Measurements from ENCODE around the gene TAF1C.

GRCh38 chr16:84181144-84181915 is 5.5 kb downstream of the TAF1C start:
- no peak for TF ChIP-seq CTCF (IDR thresholded peaks at IDR 0.05; ENCODE audit: extremely low read depth in 1 of 2, insufficient read depth in 1 of 2, low read depth in 1 of 2, low read length in 2 of 2)
- no peak for TF ChIP-seq POLR2A (IDR thresholded peaks at IDR 0.05; ENCODE audit: low read depth, low read length)

Data from endothelial cell of umbilical vein (primary cell).